IMR-90 (cell line): ENCODE results near the gene C9orf43. TPM values are rescaled to one million over a fixed set of nuclear protein-coding genes. Genes with fewer than 3 reads are reported as not detected.
A peak's percentile ranks its signal among the peaks of the same experiment; 100 is the strongest.

ENCODE experiments used
- ATAC-seq: fragments of 200-7000 bp; cut with Tn5 transposase; 2 replicates; pipeline ENCODE4 v1.9.1; 2020; ENCODE audit warnings: low read depth, mild to moderate bottlenecking, moderate library complexity
- BruUV-seq: library from RNA; stranded (reverse); fragments of 400-500 nt; replicated peaks from 2 replicates; lab custom pipeline; 2021; lab: Mats Ljungman, UMichigan
- CTCF ChIA-PET: fragments of 300-600 bp; formaldehyde crosslinking; extraction: SDS; loops from one replicate; lab custom pipeline; 2021; ENCODE audit warnings: antibody characterized with exemption; lab: Yijun Ruan, JAX
- POLR2A ChIA-PET: fragments of 300-600 bp; sonication (Branson Sonifier 250); formaldehyde crosslinking; loops from one replicate; lab custom pipeline; 2022; ENCODE audit warnings: antibody characterized with exemption; ENCODE audit not compliant: unreplicated experiment; lab: Charles Lee
- DNase-seq: peaks from one replicate; pipeline ENCODE4 v3.0.0; 2013
- H2AFZ ChIP-seq: replicated peaks from 2 replicates; pipeline ENCODE3; 2013; ENCODE audit warnings: low read length, mild to moderate bottlenecking; ENCODE audit not compliant: poor library complexity
- H2AK5ac ChIP-seq: 2 replicates; pipeline ENCODE4 v1.6.1; 2013; ENCODE audit warnings: low read depth, low read length, inconsistent platforms
- H2AK9ac ChIP-seq: replicated peaks from 2 replicates; pipeline ENCODE3; 2013; ENCODE audit warnings: mild to moderate bottlenecking, low read depth, low read length, moderate library complexity; ENCODE audit not compliant: poor library complexity
- H2BK120ac ChIP-seq: 2 replicates; pipeline ENCODE4 v1.6.1; 2013; ENCODE audit warnings: low read depth, low read length, inconsistent platforms
- H2BK15ac ChIP-seq: 3 replicates; pipeline ENCODE4 v1.6.1; 2013; ENCODE audit warnings: low read depth, low read length, inconsistent platforms
- H2BK20ac ChIP-seq: 2 replicates; pipeline ENCODE4 v1.6.1; 2013; ENCODE audit warnings: low read depth, mild to moderate bottlenecking, inconsistent platforms, low read length, moderate library complexity
- H2BK5ac ChIP-seq: 2 replicates; pipeline ENCODE4 v1.6.1; 2013; ENCODE audit warnings: mild to moderate bottlenecking, low read depth, low read length, inconsistent platforms; ENCODE audit not compliant: poor library complexity, severe bottlenecking
- H3K14ac ChIP-seq: replicated peaks from 2 replicates; pipeline ENCODE4 v1.6.1; 2013; ENCODE audit warnings: low read depth, low read length, inconsistent platforms
- H3K18ac ChIP-seq: 2 replicates; pipeline ENCODE4 v1.6.1; 2013; ENCODE audit warnings: low read depth, low read length, control low read depth
- H3K23ac ChIP-seq: 2 replicates; pipeline ENCODE4 v1.6.1; 2013; ENCODE audit warnings: low read depth, low read length, inconsistent platforms
- H3K27ac ChIP-seq: 2 replicates; pipeline ENCODE4 v1.5.1; 2013; ENCODE audit warnings: mild to moderate bottlenecking, control low read depth, low read length; ENCODE audit not compliant: insufficient read depth
- H3K27me3 ChIP-seq: 2 replicates; pipeline ENCODE4 v1.6.1; 2013; ENCODE audit warnings: low read length; ENCODE audit not compliant: control insufficient read depth, insufficient read depth
- H3K36me3 ChIP-seq: 2 replicates; pipeline ENCODE4 v1.6.1; 2013; ENCODE audit warnings: low read length, mixed read lengths; ENCODE audit not compliant: control insufficient read depth, insufficient read depth
- H3K4ac ChIP-seq: 2 replicates; pipeline ENCODE4 v1.6.1; 2013; ENCODE audit warnings: low read depth, low read length, inconsistent platforms
- H3K4me1 ChIP-seq: 2 replicates; pipeline ENCODE4 v1.6.1; 2013; ENCODE audit warnings: low read length, mixed read lengths; ENCODE audit not compliant: control insufficient read depth, insufficient read depth
- H3K4me2 ChIP-seq: 2 replicates; pipeline ENCODE4 v1.6.1; 2013; ENCODE audit warnings: low read depth, mild to moderate bottlenecking, control low read depth, low read length, moderate library complexity
- H3K4me3 ChIP-seq: 2 replicates; pipeline ENCODE4 v1.5.1; 2013; ENCODE audit warnings: low read depth, mild to moderate bottlenecking, control low read depth, low read length, moderate library complexity; ENCODE audit not compliant: insufficient read depth
- H3K56ac ChIP-seq: 2 replicates; pipeline ENCODE4 v1.6.1; 2013; ENCODE audit warnings: low read length, inconsistent platforms; ENCODE audit not compliant: insufficient read depth; ENCODE audit errors: extremely low read depth
- H3K79me1 ChIP-seq, 2 experiments: 2 replicates each; pipeline ENCODE4 v1.6.1; 2013; ENCODE audit warnings: low read length in 2 of 2, inconsistent platforms in 1 of 2, low read depth in 1 of 2
- H3K9ac ChIP-seq: 2 replicates; pipeline ENCODE4 v1.6.1; 2013; ENCODE audit warnings: low read depth, low read length, control low read depth
- H3K9me1 ChIP-seq: 2 replicates; pipeline ENCODE4 v1.6.1; 2013; ENCODE audit warnings: low read length, inconsistent platforms; ENCODE audit not compliant: insufficient read depth
- H3K9me3 ChIP-seq: 2 replicates; pipeline ENCODE4 v1.6.1; 2013; ENCODE audit warnings: low read length; ENCODE audit not compliant: control insufficient read depth, insufficient read depth
- H4K20me1 ChIP-seq: 2 replicates; pipeline ENCODE4 v1.6.1; 2013; ENCODE audit warnings: low read length, inconsistent platforms; ENCODE audit not compliant: insufficient read depth
- H4K5ac ChIP-seq: 2 replicates; pipeline ENCODE4 v1.6.1; 2013; ENCODE audit warnings: mild to moderate bottlenecking, low read depth, low read length, control low read depth
- H4K8ac ChIP-seq, 2 experiments: 2 replicates each; pipeline ENCODE4 v1.6.1; 2013; ENCODE audit warnings: low read depth in 2 of 2, low read length in 2 of 2, control low read depth in 1 of 2, inconsistent platforms in 1 of 2
- H4K91ac ChIP-seq: 2 replicates; pipeline ENCODE4 v1.6.1; 2013; ENCODE audit warnings: low read depth, low read length, inconsistent platforms; ENCODE audit not compliant: insufficient read depth
- BHLHE40 ChIP-seq: fragments of 150-350 bp; IDR thresholded peaks from 2 replicates; pipeline ENCODE4 v1.6.1; 2016; ENCODE audit warnings: mild to moderate bottlenecking, low read depth, low read length
- CEBPB ChIP-seq: IDR thresholded peaks from 2 replicates; pipeline ENCODE4 v1.6.1; 2012; ENCODE audit warnings: low read depth, low read length, improper control_type of control experiment
- CHD1 ChIP-seq: IDR thresholded peaks from 2 replicates; pipeline ENCODE4 v1.6.1; 2012; ENCODE audit warnings: low read depth, low read length, improper control_type of control experiment
- FOS ChIP-seq: fragments of 150-350 bp; IDR thresholded peaks from 2 replicates; pipeline ENCODE4 v1.6.1; 2016; ENCODE audit warnings: low read depth, low read length
- MAFK ChIP-seq: IDR thresholded peaks from 2 replicates; pipeline ENCODE4 v1.6.1; 2012; ENCODE audit warnings: low read depth, low read length, improper control_type of control experiment
- MAZ ChIP-seq: IDR thresholded peaks from 2 replicates; pipeline ENCODE4 v1.6.1; 2012; ENCODE audit warnings: low read depth, mild to moderate bottlenecking, low read length, improper control_type of control experiment, moderate library complexity, borderline replicate concordance
- MXI1 ChIP-seq: IDR thresholded peaks from 2 replicates; pipeline ENCODE4 v1.6.1; 2012; ENCODE audit warnings: low read depth, mild to moderate bottlenecking, low read length, moderate library complexity, borderline replicate concordance
- NFE2L2 ChIP-seq: fragments of 150-350 bp; IDR thresholded peaks from 2 replicates; pipeline ENCODE4 v1.6.1; 2016; ENCODE audit warnings: low read depth, mild to moderate bottlenecking, low read length
- POLR2A ChIP-seq: IDR thresholded peaks from 2 replicates; pipeline ENCODE4 v1.6.1; 2012; ENCODE audit warnings: mild to moderate bottlenecking, low read depth, low read length
- RAD21 ChIP-seq: IDR thresholded peaks from 2 replicates; pipeline ENCODE4 v1.6.1; 2012; ENCODE audit warnings: low read length, improper control_type of control experiment
- RCOR1 ChIP-seq: IDR thresholded peaks from 2 replicates; pipeline ENCODE4 v1.6.1; 2012; ENCODE audit warnings: mild to moderate bottlenecking, low read length, improper control_type of control experiment; ENCODE audit not compliant: insufficient replicate concordance
- RFX5 ChIP-seq: IDR thresholded peaks from 2 replicates; pipeline ENCODE4 v1.8.0; 2012; ENCODE audit warnings: low read depth, mild to moderate bottlenecking, low read length, moderate library complexity
- SMC3 ChIP-seq: fragments of 150-350 bp; IDR thresholded peaks from 2 replicates; pipeline ENCODE4 v1.6.1; 2016; ENCODE audit warnings: low read depth, mild to moderate bottlenecking, antibody characterized with exemption, low read length, moderate library complexity
- USF2 ChIP-seq: fragments of 150-350 bp; IDR thresholded peaks from 2 replicates; pipeline ENCODE4 v1.6.1; 2017; ENCODE audit warnings: mild to moderate bottlenecking, antibody characterized with exemption, low read length, low read depth
- WGBS, 2 experiments: methylation state at CpG; one replicate each; pipeline versions ENCODE4 v1.1.5 to v1.1.7; 2013; ENCODE audit warnings: missing lambda C conversion rate in 2 of 2; ENCODE audit not compliant: insufficient read length in 1 of 2; ENCODE audit errors: extremely low coverage in 2 of 2; 5-methylcytosine and 5-hydroxymethylcytosine counted together
- dilution Hi-C: fragments of 300-500 bp; cut with HindIII; formaldehyde crosslinking; loops from one replicate; pipeline ENCODE4 v1.14.3; 2018; ENCODE audit warnings: low sequenced_read_pairs; ENCODE audit not compliant: unreplicated experiment
- in situ Hi-C: fragments of 300-500 bp; cut with MboI; formaldehyde crosslinking; loops from 3 replicates; pipeline ENCODE4 v1.14.3; 2019; ENCODE audit warnings: low sequenced_read_pairs, inconsistent platforms, mixed read lengths
- intact Hi-C: fragments of 100-400 bp; cut with micrococcal nuclease; formaldehyde crosslinking; loops from 2 replicates; pipeline ENCODE4 v1.10.0; 2022
- polyA plus RNA-seq, 3 experiments: library from polyadenylated mRNA; depleted of rRNA; stranded (reverse); fragments of >200 nt; gene quantifications; 2 replicates each; pipeline ENCODE4 v1.2.3, GENCODE V29; 2012; ENCODE audit warnings: low replicate concordance in 1 of 3
- total RNA-seq: library from RNA; depleted of rRNA; stranded (reverse); fragments of >200 nt; gene quantifications from 2 replicates; pipeline ENCODE4 v1.2.3, GENCODE V29; 2012
- TF ChIP-seq, protein P1 (sequence below): fragments of 150-350 bp; IDR thresholded peaks from 2 replicates; pipeline ENCODE4 v1.6.1; 2016; ENCODE audit warnings: low read depth, mild to moderate bottlenecking, low read length, moderate library complexity, borderline replicate concordance
- TF ChIP-seq, protein P2 (sequence below): conservative IDR thresholded peaks from 2 replicates; pipeline ENCODE4 v1.5.1; 2012; ENCODE audit warnings: mild to moderate bottlenecking, low read depth, low read length, improper control_type of control experiment

The C9orf43 gene
- total and polyA plus RNA-seq, 2 of the 4 experiments (the other 2 are of a cell fraction): 0.36 to 0.46 TPM

DNA sequence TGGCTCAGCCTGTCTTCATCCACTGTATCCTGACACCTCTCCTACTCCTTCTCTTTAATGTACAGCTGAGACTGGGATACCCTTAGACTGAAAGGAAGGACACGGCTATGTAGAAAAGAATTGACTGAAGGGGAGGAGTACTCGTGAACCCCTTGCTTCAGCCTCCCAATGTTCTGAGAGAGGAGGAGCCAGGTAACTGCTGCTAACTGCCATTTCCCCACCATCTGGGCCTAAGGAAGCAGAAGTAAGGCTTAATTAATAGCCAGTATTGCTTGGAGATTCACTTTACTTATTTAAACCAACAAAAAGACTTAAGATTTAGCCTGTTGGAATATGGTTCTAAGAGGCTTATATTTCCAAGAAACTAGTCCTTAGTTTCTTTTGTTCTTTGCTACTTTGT is 34.2 kb downstream of the C9orf43 start:
- Histone ChIP-seq H3K9ac (no peak overlapping the region), H4K20me1 (no peaks in the 10 kb centered on the region), H3K23ac (no peak overlapping the region), H3K56ac (no peak overlapping the region), H4K91ac (no peak overlapping the region; the same call in 1 of the 2 replicates), H2BK20ac (no peak overlapping the region), H3K4me1 (no peaks in the 10 kb centered on the region), H3K4ac (no peak overlapping the region), H3K36me3 (no peaks in the 10 kb centered on the region), H3K9me3 (no peaks in the 10 kb centered on the region), H3K18ac (no peak overlapping the region), H3K14ac (no peak overlapping the region), H3K27me3 (no peaks in the 10 kb centered on the region), H3K4me2 (no peak overlapping the region), H2BK15ac (no peak overlapping the region), H4K5ac (no peak overlapping the region), H2AK9ac (no peak overlapping the region), H2AFZ (peak overlapping the region; percentile 21), H3K4me3 (no peak overlapping the region), H3K9me1 (no peaks in the 10 kb centered on the region), H2BK120ac (no peak overlapping the region), H3K27ac (no peak overlapping the region), H4K8ac (no peak overlapping the region), H2AK5ac (no peak overlapping the region), H3K79me1 (no peaks in the 10 kb centered on the region), H2BK5ac (no peak overlapping the region)
- in situ Hi-C loops (loop anchor here (5.0 kb wide), 1 partner anchor 213 kb away; no protein-coding TSS in a partner anchor), dilution Hi-C loops (no loop called here), intact Hi-C loops (no loop called here)
- ATAC-seq: no peak
- BruUV-seq: no TSS peak
- CTCF ChIA-PET: no interaction called here
- POLR2A ChIA-PET: no interaction called here
- TF ChIP-seq RFX5 (no peak), MXI1 (no peak), POLR2A (no peak), RCOR1 (no peak), USF2 (no peak), MAFK (no peak), SMC3 (no peak), CHD1 (no peak), FOS (no peak), CEBPB (no peak), RAD21 (no peak), MAZ (no peak), NFE2L2 (no peak), BHLHE40 (no peak)
- TF ChIP-seq, protein P1, sequence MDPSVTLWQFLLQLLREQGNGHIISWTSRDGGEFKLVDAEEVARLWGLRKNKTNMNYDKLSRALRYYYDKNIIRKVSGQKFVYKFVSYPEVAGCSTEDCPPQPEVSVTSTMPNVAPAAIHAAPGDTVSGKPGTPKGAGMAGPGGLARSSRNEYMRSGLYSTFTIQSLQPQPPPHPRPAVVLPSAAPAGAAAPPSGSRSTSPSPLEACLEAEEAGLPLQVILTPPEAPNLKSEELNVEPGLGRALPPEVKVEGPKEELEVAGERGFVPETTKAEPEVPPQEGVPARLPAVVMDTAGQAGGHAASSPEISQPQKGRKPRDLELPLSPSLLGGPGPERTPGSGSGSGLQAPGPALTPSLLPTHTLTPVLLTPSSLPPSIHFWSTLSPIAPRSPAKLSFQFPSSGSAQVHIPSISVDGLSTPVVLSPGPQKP: no peak
- TF ChIP-seq, protein P2, sequence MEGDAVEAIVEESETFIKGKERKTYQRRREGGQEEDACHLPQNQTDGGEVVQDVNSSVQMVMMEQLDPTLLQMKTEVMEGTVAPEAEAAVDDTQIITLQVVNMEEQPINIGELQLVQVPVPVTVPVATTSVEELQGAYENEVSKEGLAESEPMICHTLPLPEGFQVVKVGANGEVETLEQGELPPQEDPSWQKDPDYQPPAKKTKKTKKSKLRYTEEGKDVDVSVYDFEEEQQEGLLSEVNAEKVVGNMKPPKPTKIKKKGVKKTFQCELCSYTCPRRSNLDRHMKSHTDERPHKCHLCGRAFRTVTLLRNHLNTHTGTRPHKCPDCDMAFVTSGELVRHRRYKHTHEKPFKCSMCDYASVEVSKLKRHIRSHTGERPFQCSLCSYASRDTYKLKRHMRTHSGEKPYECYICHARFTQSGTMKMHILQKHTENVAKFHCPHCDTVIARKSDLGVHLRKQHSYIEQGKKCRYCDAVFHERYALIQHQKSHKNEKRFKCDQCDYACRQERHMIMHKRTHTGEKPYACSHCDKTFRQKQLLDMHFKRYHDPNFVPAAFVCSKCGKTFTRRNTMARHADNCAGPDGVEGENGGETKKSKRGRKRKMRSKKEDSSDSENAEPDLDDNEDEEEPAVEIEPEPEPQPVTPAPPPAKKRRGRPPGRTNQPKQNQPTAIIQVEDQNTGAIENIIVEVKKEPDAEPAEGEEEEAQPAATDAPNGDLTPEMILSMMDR: no peak
- no peak for DNase-seq
- WGBS, 2 experiments: no CpG with 5 or more reads among the region's 2 CpGs
